GM19099 (cell line): ENCODE measurements around the gene AHNAK.

Experiments used
- POLR2A ChIP-seq: IDR thresholded peaks from 3 replicates; pipeline ENCODE4 v1.6.1; 2011; ENCODE audit warnings: low read depth; ENCODE audit not compliant: insufficient read length; ENCODE audit errors: extremely low read depth

Gene AHNAK

DNA sequence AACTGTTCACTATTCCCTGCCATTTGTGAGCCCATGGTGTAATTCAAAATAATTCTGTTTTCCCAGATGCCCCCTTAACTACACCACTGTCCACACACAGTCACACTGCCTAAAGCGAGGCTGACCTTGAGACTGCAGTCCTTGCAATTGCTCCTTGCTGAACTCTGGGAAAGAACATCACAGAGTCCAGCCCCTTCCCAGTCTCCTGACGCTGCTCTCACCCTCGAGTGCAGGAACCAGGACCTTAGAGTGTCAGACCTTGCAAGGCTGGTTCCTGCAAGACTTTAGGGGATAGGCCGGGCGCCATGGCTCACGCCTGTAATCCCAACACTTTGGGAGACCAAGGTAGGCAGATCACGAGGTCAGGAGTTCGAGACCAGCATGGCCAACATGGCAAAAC, 33.6 kb downstream of the AHNAK start:
- TF ChIP-seq POLR2A = no peak

DNA sequence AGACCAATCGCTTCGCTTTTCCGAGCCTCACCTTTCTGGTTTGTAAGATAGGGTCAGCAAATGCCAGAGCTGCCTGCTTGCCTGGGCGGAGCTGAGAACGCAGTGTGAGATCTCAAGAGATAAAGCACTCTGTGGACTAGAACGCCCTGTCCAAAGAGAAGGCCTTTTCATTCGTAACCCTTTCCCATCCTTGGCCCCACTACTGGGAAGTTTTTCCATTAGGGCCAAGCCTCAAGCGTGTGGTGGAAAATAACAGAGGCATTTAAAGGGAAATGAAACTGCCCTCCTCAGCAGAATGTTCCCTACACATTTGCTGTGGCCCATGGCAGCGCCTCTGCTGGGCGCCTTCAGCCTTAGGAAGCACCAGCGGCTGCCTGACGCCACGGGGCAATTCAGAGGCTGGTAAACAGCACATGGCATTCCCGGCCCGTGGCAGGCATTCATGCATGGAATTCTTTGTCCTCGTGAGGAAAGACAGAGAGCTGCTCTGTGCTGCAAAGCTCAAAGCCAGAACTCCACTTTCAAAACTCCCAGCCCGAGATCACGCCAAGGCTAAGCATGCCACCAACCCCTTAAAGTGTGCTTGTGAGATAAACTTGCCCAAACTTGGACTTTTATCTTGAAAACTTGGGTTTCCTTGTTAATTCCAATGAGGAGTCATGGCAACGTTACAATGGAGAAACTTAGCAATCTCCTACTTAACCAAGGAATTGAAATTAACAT, 38.1 kb downstream of the AHNAK start:
- TF ChIP-seq POLR2A = no peak

DNA sequence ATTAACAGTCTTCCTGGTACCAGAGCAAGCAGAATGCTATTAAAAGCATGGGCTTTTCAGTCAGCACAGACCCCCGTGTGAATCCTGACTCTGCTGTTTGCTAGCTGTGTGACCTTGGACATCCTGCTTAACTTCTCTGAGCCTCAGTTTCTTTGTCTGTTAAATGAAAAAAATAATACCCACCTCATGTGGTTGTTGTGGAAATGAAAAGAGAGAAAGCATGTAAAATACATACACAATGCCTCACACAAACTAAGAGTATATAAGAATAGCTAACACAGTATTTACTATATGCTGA, 39.5 kb downstream of the AHNAK start:
- no peak for TF ChIP-seq POLR2A

DNA sequence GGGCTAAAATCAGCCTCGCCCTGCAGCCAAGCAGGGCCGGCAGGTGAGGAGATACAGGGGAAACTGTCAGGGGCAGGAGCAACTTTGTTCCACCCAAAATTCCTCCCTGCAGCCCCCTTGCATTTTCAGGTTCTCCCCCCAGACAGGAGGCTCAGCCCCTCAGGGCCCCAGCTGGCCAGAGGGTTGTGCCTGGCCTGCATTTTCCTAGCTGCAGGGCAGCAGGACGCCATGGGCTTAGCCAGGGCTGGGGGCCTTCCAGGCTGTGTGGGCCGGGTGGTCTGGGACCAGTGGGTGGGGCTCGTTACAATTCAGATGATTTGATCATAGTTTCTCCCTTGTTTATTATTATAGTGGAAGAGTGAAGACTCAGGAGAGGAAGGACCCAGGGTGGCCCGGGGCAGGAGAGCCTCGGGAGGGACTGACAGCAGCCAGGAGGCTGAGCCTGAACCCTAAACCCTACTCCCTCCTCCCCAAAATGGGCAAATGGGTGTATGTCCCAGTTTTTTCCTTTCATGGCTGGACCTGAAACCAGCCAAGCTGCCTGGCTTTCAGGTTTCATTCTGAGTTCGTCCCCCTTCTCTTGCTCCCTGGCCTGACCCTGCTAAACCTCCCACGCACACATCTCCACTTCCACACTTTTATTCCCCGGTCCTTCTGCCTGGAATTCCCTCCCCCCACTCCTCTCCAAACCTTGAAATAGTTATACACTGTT, 40.0 kb downstream of the AHNAK start:
- no peak for TF ChIP-seq POLR2A

DNA sequence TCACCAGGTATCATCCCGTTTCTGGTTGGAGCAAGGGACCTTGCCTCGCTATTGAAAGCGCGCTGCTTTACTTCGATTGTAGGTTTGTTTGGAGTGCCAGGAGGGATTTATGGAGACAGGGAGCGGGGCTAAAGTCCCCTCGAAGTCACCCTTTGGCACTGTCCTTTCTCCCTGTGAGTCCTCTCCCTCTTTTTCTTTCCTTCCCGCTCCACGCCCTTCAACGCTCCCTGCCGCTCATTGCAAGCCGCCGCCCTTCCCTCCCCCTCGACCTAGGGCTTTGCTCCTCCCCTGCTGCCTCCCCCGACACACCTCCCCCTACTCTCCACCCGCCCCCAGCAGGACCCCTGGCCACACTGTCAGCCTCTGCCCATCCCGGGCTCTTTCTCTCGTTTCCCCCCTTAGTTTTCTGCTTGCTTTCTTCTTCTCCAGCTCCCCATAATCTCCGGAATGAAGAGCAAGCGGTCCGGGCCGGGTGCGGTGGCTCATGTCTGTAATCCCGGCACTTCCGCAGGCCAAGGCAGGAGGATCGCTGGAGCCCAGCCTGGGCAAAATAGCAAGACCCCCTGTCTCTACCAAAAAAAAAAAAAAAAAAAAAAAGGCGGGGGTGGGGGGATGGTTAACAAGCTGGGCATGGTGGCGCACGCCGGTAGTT, 41.0 kb downstream of the AHNAK start:
- TF ChIP-seq POLR2A = no peak

DNA sequence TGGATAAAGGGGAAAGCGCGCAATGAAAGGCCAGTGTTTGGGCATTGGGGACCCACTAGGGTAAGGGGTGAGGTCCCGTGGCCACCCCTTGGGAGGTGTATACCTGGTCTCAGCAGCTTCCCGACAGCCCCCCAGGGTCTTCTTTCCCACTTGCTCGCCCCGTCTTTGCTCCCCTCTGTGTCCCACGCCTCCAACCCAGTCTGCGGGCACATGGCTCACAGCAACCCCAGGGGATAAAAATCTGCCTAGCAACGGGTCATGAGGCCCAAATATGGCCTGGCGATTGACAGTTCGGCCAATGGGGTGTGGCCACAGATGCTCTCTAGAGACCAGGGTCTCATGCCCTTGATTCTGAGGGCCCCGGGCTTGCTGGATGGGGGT, 41.6 kb downstream of the AHNAK start:
- TF ChIP-seq POLR2A = no peak

DNA sequence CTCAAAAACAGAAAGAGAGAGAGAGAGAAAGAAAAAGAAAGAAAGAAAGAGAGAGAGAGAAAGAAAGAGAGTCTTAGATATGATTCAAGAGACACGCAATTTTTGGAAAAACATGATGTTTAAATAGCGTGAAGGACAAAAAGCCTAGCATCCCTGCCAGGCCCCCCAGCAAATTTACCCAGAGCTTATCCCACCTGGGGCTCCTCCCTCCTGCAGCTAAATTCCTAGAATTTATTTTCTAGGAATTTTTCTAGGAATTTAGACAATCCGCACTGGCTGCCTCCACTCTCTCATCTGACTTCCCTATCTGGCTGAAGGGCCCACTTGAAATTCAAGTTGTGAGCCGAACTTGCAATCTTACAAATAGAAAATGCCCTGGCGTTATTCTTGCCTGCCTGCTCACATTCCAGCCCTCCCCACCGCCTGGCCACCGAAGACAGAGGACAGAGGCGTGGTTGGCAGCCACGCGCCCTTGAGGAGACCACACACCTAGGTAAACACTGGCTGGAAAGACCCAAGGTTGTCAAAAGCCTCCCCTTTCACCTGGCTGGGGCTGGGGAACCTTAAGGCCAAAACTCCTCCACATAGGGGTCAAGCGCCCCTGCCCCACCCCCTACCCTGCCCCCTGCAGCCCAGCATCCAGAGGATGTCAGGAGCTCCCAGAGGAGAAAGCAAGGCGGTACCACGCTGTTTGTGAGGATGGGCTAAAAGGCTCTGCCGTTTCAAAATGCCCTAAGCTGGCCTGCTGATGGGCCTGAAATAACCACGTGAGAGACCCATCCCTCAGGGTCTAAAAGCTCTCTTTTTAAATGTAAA, 42.2 kb downstream of the AHNAK start:
- TF ChIP-seq POLR2A = no peak

DNA sequence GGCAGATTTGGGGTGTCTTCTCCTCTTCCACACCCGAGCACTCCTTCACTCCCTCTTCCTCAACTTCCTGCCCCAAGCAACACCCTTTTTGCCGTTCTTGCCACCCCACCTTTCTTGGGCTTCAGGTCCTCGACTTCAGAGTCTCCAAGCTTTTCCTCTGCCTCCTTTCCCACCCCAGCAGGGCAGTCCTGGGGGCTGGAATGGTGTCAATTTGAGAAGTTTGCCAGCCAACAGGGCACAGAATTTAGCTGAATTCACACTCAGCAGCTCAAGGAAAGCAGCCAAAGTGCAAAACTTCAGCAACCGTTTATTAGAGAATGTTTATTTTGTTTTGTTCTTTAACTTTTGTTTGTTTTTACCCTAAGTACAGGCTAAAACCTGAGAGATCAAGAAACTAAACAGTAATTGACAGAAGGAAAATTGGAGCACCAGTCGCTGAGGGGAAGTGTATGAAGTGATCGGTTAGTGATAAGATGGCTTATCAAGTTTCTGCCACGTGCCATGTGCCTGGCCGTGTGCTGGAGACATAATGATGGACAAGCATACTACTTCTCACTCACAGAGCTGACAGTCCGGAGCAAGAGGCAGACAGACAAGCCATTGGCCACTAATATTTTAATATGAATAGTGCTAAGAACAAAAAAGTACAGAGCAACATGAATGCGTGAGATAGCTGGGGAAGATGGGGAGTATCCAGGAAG, 44.4 kb downstream of the AHNAK start:
- TF ChIP-seq POLR2A = no peak

DNA sequence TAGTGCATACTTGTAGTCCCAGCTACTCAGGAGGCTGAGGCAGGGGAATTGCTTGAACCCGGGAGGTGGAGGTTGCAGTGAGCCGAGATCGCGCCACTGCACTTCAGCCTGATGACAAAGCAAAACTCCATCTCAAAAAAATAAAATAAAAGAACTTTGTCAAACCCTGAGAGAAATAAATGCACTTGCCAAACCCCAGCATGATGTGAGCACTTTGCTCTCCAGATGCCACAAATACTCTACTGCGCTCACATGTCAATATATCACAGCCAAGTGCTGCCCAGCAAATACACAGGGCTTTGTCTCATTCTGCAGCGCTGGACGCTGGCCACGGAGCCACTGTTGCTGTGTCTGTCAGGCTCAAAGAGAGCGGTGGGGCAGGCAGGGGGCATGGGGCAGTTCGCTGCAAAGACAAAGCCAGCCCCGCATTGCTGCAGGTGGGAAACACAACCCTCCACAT, 45.1 kb downstream of the AHNAK start:
- no peak for TF ChIP-seq POLR2A

DNA sequence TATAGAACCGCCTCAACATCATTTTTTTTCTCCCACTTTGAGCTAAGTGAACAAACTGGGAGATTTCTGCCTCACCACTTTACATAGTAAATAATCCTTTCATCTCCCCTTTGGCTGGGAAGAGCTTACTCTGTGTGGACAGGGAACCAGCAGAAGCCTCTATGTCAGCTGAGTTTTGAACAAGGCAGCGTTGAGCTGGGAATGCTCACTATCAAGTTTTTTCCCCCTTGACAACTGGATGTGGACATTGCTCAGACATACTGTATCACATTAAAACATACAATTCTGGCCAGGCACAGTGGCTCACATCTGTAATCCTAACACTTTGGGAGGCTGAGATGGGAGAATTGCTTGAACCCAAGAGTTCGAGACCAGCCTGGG, 46.0 kb downstream of the AHNAK start:
- no peak for TF ChIP-seq POLR2A

DNA sequence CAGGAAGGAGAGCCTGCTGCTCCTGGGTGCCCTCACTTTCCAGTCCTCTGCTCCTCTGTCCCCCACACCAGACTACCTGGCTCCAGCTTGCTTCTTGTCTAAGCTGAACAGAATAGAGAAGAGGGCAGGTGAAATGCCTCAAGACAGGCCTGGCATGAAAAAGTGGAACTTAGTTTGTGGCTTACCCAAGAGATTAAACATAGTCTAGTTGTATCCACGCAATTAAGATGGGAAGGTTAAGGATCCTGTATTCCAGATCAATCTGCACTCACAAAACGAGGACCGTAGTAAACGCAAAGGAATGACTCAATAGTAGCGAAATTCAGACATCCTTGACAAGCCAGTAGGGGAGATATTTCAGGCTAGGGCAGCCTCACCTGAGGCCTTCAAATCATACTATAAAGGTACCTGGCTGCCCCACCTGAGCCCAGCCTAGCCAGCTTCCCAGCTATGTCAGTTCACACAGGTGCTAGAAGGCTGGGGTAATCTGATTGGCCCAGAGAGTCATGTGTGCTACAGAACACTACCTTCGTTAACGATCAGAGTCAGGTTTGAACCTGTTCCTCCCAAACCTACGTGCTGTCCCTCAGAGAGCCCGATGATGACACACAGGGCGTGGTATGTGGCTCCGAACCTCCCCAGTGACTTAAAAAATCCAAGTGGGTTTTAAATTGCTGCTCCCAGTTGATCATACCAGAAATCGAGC, 46.5 kb downstream of the AHNAK start:
- no peak for TF ChIP-seq POLR2A

DNA sequence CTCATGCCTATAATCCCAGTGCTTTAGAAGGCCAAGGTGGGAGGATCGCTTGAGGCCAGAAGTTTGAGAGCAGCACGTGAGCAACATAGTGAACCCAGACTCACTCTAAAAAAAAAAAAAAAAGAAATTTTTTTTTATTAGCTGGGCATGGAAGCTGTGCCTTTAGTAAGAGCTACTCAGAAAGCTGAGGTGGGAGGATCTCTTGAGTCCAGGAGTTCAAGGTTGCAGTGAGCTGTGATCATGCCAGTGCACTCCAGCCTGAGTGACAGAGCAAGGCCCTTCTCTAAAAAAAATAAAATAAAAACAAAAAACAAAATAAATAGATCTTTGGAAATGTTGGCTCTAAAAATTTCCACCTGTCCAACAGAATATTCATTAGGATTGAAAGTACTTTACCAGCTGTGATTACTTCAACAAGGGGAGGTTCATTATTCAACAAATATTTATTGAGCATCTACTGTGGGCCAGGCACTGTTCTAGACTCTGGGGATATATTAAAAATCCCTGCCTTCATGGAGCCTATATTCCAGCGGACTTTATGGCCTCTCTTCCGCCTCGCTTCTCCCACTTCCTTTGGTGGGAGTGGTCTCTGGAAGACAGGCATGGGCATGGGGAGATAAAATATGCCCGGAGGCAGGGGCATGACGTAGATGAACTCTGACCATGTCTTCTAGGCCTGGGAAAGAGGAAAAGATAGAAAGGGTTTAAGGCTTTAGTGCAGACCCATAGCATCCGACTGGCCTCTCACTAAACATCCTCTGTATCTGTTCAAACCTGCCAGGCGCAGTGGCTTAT, 47.9 kb downstream of the AHNAK start:
- no peak for TF ChIP-seq POLR2A

DNA sequence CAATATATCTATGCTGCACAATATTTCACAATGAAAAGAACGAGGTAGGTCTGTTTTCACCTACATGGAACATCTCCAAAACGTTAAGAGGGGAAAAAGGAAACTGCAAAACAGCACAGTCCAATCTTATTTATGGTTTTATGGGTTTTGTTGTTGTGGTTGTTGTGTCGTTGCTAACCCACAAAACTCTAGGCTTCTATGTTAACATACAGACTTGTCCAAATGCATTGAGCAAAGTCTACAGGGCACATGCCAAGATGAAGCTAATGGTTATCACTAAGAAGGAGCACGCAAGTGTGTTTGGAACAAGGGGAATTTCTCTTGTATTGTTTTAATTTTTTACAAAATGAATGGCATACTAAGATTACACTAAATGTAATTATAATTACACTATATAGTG, 48.6 kb downstream of the AHNAK start:
- TF ChIP-seq POLR2A = no peak
